Measurements from ENCODE around the gene SKI.

- TF ChIP-seq POLR2AphosphoS5 (IDR thresholded peaks at IDR 0.05; ENCODE audit: borderline replicate concordance, low read depth, low read length) (no peak), EZH2 (IDR thresholded peaks at IDR 0.05) (no peak), FOXP2 (optimal IDR thresholded peaks at IDR 0.05; ENCODE audit: control extremely low read depth, extremely low read length, insufficient read depth) (no peak)
Measured at GRCh38 chr1:2300004-2300771, 72.1 kb downstream of the SKI start.

Measured in SK-N-MC (cell line).